Heart left ventricle (tissue), 13 donors: ENCODE measurements around the gene SNRPE.

ENCODE experiments used
- CTCF ChIP-seq, 12 donors: fragments of 200-600 bp; sonication (generic) in 4 of 12; IDR thresholded peaks; one replicate each; pipeline versions ENCODE4 v1.5.0 to v1.8.0; 2018 to 2022; ENCODE audit warnings: antibody characterized with exemption in 12 of 12, mild to moderate bottlenecking in 5 of 12
- POLR2A ChIP-seq, 2 donors: fragments of 450-650 bp; IDR thresholded peaks; one replicate each; pipeline ENCODE4 v1.6.1; 2017; ENCODE audit warnings: antibody characterized with exemption in 2 of 2, mild to moderate bottlenecking in 2 of 2, moderate library complexity in 2 of 2
- donor health status: ischemic (EF 13 %, LVEDD 7.1; RV severe dilation, severe dysfunction).
- donor health status: DM: no; HTN: yes; CAD: no.
- donor health status: DM: no; HTN: no; CAD: no.
- donor health status: ischemic (EF 25% LVEDD 6.9; RV normal size, moderate dysfunction).
- donor health status: ischemic (EF 25% LVEDD 5.7; RV mildly dilated, moderate dysfunction).
- donor health status: ischemic (EF 35%, LVEDD 5.7; RV mildly dilated, moderate dysfunction).
- donor health status: nonischemic (EF 11% LVEDD 7.7; RV severe dilation, severe dysfunction).
- donor health status: DM: yes; HTN: yes; CAD: no.
- donor health status: PGD.
- donor health status: ischemic (EF 29% LVEDD 5.4; RV normal size, mild dysfunction).
- donor health status: nonischemic (EF 23%, LVEDD 6.1; RV moderate dilation, normal function).

DNA sequence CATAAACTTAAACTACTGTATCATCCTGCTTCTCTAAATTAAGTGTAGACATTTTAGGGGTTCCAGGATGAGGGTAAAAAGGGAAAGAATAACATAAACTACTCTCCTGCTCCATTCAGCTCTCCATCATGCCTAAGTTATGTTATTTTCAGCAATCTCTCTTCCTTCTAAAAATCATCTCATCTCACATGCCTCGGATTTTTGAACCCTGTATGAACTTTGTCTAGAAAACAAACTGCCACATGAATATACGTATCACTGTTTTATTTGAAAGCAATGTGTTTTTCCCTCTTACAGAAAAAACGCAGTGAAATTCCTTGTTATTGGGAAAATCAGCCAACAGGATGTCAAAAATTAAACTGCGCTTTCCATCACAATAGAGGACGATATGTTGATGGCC is 33.4 kb upstream of the SNRPE start:
- TF ChIP-seq CTCF (IDR thresholded peaks at IDR 0.05), result no peak
- TF ChIP-seq POLR2A (IDR thresholded peaks at IDR 0.05), result no peak
